GM12801 (cell line): ENCODE measurements around the gene SNAP25.

ENCODE experiments used
- TF ChIP-seq, protein P1 (sequence below): IDR thresholded peaks from one replicate; pipeline ENCODE4 v1.5.1; 2011; ENCODE audit warnings: control low read depth; ENCODE audit not compliant: insufficient read length; ENCODE audit errors: extremely low read depth

SNAP25 gene

DNA sequence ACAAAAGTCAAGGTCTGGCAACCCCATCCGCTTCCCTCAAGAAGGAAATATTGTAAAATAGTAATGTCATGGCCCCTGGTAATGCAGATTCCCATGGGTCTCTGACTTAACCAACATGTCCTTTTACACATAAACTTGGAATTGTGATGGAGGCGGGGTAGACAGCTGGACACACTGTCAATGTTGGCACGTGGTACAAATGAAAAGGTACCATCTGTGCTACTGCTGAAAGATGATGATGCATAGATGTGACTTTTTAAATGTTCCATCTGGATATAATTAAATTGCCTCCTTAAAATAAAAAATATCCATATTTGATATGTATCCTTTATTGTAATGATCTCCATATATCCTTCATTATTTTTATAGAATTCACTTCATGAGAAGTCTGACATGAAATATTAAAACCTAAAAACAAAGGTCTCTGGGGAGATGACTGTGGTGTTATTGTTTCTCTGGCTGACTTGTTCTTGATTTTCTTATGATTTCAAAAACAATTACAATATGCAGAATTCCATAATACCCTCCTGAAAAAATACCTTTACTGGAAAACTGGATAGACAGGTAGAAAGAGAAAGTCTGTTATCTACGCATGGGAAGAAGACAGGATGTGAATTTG, 110.9 kb downstream of the SNAP25 start:
- TF ChIP-seq, protein P1, sequence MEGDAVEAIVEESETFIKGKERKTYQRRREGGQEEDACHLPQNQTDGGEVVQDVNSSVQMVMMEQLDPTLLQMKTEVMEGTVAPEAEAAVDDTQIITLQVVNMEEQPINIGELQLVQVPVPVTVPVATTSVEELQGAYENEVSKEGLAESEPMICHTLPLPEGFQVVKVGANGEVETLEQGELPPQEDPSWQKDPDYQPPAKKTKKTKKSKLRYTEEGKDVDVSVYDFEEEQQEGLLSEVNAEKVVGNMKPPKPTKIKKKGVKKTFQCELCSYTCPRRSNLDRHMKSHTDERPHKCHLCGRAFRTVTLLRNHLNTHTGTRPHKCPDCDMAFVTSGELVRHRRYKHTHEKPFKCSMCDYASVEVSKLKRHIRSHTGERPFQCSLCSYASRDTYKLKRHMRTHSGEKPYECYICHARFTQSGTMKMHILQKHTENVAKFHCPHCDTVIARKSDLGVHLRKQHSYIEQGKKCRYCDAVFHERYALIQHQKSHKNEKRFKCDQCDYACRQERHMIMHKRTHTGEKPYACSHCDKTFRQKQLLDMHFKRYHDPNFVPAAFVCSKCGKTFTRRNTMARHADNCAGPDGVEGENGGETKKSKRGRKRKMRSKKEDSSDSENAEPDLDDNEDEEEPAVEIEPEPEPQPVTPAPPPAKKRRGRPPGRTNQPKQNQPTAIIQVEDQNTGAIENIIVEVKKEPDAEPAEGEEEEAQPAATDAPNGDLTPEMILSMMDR = no peak

DNA sequence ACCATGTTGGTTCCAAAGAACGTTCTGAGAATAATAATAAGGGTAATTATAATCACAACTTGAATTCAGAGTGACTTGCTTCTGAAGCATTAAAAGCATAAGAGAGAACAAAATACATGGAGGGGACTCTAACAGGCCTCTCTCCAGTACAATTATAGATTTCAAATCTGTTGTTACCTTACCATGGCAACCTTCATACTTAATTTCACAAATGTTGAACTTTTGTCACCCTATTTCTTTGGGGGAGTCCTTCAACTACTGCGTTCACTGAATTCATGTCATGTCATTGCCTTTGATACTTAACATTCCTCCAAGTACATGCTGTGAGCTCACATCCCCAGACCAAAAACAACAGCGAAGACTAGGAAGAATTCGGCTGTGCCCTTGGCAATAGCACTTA, 111.4 kb downstream of the SNAP25 start:
- TF ChIP-seq, protein P1 = no peak

DNA sequence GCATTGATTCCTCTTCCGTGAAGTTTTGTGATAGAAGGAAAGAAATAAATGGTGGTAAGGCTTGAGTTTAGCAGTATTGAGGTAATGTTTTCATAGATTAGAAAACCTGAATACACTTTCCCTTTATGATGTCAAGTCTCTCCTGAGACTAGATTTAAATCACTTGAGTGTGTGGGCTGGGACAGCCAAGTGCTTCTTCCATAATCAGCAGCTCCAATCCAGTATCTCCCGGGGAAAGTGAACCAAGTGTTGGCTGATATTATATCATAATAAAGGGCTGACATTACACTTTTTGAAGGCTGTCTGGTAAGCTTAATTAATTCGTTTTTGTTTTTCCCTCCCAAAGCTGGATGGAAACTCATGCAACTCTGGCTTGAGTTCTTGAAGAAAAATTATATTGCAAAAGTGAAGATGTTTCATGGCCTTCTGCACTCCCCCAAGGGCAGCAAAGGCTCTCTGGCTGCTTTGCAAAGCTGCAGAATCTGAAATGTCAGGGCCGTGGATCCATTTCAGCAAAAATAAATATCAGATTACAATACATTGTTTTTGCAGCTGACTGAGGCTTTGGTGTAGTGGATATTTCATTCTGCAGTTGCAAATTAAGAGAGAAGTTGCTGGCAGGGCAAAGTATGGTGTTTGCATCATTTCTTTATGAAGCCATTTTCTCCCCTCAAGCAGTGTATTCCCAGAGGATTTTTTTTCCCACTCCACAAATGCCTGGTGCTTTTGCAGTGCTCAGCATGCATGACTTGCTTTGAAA, 114.2 kb downstream of the SNAP25 start:
- TF ChIP-seq, protein P1 = no peak

DNA sequence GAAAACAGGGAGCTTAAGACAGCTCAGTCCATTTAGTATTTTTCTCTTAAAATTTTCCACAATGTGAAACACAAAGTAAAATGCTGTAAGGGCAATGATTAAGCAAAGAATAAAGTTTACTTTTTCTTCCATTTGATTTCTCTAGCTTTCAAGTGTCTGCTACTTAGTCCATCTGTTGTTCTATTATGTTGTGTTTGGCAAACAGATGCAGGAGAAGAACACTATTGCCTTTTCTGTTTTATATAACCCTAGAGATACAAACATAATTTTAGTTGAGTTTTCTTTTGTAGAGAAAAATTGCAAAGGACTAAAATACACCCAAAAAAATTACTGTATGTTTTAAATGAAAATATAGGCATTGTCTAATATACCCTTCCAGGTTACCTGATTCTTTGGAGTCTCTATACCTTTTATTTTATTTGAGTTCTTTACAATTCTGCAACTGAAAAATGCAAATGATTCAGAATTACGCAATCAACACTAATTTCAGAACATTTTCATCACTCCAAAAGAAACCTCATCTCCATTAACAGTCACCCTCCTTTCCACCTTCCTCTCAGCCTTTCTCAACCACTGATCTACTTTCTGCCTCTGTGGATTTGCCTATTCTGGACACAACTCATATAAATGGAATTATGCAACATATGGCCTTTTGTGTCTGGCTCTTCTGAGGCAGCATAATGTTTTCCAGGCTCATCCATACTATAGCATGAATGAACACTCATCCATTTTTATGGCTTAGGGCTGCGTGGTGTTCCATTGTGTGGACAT, 118.5 kb downstream of the SNAP25 start:
- TF ChIP-seq, protein P1 = no peak

DNA sequence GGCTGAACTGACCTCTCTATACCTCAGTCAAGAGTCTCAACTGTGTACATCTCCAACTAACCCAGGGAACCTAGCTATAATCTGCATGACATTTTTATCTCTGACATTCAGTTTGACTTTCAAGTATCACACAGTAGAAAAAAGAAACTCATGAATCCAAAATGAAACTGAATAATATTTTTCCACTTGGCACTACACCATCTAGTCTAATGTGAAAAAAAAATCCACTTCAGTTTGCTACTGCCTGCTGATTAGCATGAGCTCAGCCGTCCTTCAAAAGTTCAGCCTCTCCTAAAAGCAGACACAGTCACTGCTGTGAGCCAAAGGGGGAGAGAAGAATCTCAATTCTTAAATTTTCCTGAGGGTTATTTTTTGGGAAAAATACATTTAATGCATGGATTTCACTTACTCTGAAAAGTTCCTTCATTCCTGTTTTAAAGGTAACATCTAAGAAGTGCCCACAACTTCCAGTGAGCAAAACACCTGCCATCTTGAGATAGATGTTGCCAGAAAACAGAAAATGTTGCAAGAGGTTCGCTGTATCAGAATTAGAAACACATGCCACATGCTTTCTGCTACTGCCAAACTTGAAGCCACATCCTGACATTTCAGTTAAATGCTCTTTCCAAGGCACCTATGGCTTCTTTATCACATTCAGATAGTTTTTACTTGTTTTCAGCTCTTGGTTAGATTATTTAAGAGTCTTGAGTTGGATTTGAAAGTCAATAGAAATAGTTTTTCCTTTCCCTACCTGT, 120.0 kb downstream of the SNAP25 start:
- TF ChIP-seq, protein P1 = no peak

DNA sequence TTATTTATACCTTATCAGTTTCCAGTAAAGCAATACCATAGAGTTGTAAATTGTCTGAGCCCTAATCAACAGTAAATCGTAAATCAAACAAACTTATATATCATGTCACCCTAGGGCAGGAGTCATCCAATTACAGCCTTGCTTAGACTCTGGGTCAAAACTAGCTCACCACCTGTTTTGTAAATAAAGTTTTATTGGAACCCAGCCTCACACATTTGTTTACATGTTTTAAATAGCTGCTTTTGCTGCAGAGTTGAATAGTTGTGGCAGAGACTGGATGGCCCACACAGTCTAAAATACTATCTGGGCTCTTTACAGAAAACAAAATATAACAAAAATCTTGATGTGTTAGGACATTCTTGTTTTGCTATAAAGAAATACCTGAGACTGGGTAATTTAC, 121.0 kb downstream of the SNAP25 start:
- TF ChIP-seq, protein P1 = no peak

DNA sequence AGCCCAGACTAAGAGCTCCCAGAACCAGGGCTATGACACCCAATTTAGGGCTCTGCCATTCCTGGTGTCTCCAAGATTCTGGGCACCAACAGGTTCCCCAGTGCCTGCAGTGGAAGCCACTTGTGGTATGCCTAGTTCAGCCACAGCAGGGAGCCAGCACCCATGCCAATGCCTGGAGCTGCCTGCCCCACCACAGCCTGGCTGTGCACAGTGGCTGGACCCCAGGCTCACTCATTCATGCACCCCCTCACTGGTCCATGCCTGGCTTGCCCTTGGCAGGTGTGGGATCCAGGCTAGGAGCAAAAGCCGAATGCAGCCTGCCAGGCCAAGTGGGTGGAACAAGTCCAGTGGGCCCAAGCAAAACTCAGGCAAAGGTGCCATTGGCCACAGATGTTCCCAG, 123.5 kb downstream of the SNAP25 start:
- TF ChIP-seq, protein P1 = no peak
